Fibroblast of the conjunctiva (primary cell): ENCODE results near the gene MARCHF10.
"Not testable (repeated sequence)": the region's sequence is repeated elsewhere in the genome, so short reads cannot be mapped to it uniquely, and the experiment has no call there.

ENCODE experiments used
- DNase-seq: peaks from one replicate; pipeline ENCODE4 v3.0.0-alpha.2; 2010; ENCODE audit warnings: low read depth

MARCHF10 gene

DNA sequence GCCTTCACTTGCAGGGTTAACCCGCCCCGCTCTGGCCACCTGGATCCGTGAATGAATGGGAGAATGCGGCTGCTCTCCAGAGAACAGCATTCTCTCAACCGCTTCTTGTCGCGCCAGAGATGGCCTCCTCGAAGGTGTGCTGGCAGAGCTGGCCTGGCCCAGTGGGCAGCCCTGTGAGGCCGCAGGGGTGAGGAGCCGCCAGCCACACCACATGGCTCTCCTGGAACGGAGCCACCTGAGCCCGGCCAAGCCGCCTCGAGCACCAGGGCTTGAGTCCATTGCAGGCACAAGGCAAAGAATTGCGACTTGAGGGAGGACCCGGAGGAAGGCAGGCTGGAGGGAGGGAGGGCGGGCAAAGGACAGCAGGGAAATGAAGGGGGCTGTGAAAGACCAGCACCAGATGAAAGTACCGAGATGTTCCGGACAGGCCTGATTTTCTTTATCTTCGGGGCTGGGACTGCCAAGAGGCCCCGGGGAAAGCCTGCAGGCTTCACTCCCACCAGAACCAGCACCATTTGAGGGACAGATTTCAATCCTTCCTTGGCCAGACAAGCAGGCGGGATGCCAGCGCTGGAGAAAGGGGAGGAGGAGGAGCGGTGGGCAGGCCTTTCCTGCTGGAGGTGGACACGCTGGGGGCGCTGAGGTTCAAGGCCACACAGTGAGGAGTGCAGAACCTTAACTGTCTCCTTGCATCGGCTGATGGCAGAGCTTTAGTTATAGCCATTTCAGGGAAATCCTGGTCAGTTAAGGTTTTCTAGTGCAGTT is 111.2 kb downstream of the MARCHF10 start:
- no peak for DNase-seq

DNA sequence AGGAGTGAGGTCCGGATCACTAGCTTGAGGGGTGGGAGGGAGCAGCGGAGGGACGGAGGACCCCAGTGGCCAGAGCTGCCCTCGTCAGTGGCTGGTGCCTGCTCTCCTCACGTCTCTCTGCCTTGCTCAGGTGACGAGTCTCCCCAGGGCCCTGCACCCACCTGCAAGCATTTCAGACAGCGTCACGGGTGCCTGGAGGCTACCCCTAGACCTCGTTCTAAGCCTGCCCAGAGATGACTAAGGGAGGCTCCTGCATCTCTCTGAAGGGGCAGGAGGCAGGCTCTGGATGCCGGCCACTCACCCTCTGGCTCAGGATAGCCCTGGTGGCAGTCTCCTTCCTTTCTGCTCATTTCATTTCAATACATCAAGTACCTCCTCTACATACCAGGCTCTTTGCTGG is 111.9 kb downstream of the MARCHF10 start:
- no peak for DNase-seq

DNA sequence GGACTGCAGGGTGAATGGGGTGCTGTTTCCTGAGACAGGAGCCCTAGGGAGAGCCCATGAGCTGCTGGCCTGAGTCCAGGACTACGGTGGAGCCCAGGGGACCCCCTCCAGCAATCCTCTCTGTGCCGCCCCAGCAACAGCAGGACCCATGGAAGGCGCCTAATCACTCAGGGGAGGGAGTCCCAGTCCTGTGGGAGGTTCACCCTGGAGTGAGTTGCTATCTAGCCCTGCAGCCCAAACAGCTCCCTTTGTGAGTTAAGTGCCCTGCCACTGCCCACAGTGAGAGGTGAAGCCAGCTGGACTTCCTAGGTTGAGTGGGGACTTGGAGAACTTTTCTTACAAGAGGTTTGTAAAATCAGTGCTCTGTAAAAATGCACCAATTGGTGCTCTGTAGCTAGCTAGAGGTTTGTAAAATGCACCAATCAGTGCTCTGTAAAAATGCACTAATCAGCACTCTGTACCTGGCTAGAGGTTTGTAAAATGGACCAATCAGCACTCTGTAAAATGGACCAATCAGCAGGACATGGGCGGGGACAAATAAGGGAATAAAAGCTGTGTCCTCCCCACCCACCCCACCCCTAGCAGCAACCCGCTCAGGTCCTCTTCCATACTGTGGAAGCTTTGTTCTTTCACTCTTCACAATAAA is 112.9 kb downstream of the MARCHF10 start:
- not testable (repeated sequence) for DNase-seq

DNA sequence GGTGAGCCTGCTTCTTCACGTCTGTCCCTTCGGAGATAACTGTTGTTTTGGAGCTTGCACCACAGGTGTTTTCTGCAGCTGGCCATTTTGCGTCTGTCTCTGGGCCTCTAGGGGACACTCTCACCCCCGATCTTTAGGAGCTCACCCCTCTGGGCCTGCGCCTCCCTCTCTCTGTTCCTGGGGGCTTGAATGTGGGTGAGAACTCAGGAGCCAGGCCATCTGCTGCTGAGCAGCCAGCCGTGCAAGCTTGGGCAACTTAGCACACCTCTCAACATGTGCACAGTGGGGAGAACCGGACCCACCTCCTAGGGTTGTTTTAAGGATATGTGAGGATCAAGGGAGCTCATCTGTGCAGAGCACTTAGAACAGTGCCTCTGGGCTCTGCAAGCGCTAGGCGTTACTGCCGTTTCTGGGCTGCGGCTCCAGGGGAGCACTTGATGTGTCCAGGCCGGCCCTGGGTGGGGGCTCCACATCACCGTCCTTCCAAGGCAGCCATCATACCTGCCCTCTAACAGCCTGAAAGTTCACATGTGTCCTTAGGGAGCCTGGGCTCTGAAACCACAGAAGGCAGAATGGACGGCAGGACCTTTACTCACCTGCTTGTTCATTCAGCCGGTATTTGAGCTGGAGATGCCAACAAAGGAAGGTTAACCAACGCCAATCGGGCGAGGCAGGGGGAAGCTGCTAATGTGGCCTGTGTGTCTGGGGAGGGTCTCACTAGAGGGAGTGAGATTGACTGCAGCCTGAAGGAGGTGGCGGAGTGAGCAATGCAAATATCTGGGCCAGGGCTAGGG is 114.3 kb downstream of the MARCHF10 start:
- DNase-seq = no peak

DNA sequence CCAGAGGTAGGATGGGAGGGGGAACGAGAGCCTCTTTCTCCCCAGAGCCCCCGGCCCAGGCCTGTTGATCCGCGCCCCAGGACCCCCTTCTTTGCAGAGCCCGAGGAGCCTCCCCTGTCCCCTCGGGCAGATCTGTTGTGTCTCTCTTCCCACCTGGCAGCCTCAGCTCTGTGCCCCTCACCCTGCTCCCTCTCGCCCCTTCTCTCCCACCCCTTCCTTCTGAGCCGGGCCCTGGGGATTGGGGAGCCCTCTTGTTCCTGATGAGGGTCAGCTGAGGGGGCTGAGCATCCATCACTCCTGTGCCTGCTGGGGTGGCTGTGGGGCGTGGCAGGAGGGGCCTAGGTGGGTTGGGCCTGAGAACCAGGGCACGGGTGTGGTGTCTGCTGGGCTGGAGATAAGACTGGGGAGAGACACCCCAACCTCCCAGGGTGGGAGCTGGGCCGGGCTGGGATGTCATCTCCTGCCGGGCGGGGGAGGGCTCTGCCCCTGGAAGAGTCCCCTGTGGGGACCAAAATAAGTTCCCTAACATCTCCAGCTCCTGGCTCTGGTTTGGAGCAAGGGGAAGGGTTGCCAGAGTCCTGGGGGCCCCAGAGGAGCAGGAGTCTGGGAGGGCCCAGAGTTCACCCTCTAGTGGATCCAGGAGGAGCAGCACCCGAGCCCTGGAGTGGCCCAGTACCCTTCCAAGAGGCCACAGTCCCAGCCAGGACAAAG is 115.2 kb downstream of the MARCHF10 start:
- no peak for DNase-seq

DNA sequence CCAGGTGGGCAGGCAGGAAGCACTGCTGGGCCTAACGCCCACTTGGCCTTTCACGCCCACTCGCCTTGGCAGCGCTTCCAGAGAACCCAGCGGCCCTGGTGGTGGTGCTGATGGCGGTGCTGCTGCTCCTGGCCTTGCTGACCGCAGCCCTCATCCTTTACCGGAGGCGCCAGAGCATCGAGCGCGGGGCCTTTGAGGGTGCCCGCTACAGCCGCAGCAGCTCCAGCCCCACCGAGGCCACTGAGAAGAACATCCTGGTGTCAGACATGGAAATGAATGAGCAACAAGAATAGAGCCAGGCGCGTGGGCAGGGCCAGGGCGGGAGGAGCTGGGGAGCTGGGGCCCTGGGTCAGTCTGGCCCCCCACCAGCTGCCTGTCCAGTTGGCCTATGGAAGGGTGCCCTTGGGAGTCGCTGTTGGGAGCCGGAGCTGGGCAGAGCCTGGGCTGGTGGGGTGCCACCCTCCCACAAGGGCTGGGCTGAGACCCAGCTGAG is 115.9 kb downstream of the MARCHF10 start:
- no peak for DNase-seq

DNA sequence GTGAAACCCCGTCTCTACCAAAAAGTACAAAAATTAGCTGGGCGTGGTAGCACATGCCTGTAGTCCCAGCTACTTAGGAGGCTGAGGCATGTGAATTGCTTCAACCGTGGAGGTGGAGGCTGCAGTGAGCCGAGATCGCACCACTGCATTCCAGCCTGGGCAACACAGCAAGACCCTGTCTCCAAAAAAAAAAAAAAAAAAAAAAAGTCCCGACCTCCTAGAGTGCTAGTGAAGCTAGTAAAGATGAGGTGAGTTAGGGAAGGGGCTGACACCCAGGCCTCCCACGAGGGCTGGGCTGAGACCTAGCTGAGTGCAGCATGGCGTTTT is 116.6 kb downstream of the MARCHF10 start:
- DNase-seq = not testable (repeated sequence)

DNA sequence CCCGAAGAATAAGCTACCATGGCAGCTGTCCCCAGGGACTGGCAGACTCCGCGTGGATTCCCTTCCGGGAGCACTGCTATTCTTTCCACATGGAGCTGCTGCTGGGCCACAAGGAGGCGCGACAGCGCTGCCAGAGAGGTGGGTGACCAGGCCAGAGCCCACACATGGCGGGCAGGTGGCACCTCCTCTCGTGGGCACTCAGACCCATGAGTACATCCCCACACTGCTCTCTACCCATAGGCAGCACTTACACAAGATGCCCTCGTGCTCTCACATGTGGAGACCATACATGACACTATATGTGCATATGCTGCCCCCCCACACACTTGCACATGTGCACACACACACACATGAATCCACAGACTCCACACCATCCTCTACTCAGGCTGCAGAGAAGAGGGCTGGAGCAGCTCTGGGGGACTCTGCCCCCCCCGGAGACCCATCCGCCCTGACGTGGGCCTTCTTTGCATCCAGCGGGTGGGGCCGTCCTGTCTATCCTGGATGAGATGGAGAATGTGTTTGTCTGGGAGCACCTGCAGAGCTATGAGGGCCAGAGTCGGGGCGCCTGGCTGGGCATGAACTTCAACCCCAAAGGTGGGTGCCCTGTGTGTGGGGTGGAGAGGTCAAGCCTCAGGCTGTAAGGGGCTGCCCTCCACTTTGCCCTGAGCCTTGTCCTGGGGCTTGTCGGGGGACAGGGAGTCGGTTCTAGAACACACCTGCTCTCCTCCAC is 117.8 kb downstream of the MARCHF10 start:
- DNase-seq = no peak

DNA sequence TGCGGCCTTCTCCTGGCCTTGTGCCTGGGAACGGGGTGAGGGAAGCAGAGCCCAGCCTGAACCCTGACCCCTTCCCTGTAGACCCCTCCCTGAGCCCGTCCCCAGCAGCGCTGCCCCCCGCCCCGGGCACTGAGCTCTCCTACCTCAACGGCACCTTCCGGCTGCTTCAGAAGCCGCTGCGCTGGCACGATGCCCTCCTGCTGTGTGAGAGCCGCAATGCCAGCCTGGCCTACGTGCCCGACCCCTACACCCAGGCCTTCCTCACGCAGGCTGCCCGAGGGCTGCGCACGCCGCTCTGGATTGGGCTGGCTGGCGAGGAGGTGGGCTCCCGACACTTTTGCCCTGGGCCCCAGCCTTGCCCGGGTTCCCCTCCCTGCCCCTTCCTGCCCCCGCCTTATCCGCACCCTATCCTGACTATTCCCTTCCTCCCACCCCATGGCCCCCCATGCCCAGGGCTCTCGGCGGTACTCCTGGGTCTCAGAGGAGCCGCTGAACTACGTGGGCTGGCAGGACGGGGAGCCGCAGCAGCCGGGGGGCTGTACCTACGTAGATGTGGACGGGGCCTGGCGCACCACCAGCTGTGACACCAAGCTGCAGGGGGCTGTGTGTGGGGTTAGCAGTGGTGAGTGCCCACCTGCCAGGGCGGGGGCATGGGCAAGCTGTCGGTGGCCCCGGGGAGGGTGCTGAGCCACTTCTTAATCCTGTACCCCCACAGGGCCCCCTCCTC is 118.5 kb downstream of the MARCHF10 start:
- no peak for DNase-seq

DNA sequence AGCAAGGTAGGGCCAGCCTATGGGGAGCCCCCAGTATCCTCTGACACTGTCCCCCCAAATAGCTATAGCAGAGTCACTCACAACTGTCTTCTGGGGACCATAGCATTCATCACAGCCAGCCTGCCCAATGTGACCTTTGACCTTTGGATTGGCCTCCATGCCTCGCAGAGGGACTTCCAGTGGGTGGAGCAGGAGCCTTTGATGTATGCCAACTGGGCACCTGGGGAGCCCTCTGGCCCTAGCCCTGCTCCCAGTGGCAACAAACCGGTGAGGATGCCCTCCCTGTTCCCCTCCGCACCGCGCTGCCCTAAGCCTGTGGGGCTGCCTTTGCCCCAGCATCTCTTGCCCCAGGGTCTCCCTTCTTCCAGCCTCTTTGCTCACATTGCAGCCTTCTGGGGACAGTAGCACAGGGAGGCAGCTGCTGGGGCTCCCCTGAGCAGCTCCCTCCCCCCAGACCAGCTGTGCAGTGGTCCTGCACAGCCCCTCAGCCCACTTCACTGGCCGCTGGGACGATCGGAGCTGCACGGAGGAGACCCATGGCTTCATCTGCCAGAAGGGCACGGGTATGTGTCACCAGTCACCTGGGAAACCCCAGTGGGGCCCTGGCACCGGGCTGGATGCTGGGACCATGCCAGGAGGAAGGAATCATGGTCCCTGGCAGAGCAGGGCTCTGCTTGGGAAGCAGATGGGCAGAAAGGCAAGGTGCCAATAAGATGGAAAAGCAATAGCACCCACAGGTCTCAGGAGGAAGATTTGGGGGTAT is 119.5 kb downstream of the MARCHF10 start:
- no peak for DNase-seq

DNA sequence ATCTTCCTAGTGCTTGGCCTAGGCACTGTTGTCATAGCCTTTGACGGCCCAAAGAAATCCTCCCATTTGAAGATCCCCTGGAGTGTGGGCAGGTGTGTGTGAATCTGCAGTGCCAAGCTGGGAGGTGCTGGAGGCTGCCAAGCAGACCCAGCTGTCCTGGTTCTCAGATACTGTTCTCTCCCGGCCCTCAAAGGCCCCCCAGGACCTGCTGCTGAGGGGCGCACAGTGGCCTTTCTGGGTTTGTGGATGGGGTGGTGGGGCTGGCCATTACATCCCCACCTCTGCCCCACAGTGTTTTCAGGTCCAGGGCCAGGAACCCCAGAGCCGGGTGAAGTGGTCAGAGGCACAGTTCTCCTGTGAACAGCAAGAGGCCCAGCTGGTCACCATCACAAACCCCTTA is 120.1 kb downstream of the MARCHF10 start:
- DNase-seq = no peak

DNA sequence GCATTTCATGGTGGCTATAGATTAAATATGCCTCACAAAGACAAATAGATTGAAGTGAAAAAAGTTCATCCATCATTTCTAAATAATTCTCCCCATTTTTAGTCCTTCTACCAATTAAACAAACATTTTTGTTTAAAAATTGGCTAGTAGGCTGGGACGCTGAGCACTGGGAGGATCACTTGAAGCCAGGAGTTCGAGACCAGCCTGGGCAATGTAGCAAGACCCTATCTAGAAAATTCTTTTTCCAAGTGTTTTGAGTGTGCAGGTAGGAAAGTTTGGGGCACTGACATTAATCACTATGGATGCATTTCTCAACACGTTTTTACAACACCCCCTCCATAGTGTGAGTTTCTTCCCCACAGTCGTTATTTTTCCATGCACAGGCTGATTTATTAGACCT is 123.9 kb downstream of the MARCHF10 start:
- no peak for DNase-seq

DNA sequence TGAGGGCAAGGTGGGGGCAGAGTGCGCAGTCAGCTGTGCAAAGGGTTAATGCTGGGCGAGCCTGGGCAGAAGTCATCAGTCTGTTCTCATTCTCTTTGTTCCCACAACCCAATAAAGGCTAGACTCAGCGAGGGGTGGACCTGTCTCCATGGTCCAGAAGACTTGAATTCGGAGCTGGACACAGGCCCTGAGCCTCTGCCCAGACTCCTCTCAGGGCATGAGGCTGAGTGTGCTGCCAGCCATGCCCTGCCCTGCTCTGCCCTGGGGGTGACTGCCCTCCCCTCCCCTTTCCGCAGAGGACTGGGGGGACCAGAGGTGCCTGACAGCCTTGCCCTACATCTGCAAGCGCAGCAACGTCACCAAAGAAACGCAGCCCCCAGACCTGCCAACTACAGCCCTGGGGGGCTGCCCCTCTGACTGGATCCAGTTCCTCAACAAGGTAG is 126.2 kb downstream of the MARCHF10 start:
- DNase-seq = no peak

DNA sequence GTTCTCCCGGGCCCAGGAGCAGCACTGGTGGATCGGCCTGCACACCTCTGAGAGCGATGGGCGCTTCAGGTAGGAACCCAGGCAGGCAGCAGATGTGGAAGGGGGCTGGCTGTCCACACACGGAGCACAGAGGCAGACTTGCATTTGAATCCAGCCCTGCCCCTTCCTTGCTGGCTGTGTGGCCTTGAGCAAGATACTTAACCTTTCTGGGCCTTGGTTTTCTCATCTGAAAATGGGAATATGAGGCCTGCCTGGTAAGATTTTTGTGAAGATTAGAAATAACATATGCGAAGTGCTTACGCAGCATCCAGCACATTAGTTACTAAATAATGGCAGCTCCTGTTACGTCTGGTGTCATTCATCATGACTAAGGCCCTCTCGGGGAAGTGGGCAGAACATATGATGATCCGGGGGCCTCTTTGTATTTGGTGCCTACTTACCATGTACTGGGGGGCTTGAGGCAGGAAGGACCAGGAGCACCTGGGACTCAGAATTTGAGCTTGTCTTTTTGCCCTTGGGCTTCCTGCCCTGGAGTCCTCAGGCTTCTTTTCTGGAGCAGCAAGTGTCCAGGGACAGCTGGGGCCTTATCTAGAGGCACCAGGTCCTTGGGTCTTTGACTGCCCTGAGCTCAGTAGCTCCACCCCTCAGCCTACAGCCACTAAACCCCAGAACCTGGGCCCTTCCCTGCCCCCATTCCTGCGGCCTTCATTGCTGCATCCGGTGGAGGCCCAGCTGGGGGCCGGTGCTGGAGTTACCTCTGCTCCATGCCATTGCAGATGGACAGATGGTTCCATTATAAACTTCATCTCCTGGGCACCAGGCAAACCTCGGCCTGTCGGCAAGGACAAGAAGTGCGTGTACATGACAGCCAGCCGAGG is 126.8 kb downstream of the MARCHF10 start:
- no peak for DNase-seq

DNA sequence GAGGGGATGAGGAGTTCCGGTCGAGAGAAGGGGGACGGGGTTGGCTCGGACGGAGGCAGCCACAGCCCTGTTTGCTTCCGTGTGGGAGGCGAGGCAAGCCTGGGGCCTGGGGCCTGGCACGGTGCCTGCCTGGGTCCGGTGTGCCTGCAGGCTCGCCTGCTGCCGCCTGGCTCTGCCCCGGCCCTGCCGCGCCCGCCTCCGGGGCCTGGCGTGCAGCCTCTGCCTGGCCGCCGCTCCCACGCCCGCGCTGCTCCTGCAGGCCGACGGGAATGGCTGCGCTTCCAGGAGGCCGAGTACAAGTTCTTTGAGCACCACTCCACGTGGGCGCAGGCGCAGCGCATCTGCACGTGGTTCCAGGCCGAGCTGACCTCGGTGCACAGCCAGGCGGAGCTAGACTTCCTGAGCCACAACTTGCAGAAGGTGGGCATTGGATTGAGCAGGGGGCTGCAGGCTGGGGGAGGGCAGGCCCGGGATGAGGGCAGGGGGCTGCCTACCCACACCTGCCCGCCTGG is 127.5 kb downstream of the MARCHF10 start:
- no peak for DNase-seq

DNA sequence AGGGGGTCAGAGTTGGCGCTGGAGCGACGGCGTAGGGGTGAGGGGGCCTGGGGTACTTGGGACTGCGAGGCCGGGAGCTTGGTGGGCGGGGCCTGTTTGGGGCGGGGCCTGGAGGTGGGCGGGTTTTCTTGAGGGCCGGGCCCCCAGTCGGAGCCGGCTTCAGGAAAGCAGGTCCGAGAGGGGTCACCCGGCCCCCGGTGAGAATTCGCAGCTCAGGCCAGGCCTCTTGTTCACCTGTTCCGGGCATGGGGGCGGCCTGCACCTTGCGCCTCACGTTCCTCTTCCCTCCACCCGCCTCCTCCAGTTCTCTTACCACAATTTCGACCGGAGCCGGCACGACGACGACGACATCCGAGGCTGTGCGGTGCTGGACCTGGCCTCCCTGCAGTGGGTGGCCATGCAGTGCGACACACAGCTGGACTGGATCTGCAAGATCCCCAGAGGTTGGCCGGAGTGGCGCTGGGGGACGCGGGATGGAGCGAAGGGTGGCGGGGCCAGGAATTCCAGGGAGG is 128.2 kb downstream of the MARCHF10 start:
- DNase-seq = no peak

DNA sequence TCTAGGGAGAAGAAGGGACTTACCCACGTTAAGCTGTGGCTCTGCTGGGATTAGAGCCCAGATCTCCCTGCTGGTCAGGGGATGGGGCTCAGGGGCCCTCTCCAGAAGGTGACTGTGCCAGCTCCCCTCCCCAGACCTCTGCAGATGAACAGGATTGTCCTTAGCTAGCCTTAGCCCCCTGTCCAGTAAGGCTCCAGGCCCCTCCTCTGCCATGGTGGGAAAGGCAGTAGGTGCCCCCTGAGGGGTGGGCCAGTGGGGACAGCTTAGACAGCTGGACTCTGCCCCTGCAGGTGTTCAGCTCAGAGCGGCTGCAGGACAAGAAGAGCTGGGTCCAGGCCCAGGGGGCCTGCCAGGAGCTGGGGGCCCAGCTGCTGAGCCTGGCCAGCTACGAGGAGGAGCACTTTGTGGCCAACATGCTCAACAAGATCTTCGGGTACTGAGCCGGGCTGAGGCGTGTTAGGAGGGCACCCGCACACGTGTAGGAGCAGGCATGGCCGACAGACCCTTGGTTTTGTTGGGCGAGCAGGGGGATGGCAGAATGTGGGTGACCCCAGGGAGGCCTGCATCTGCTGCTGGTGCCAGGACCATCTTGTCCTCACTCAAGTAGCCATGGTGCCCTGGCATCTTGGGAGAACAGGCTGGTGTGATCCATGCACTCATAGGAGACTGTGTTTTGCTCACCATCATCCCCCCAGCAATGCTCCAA is 129.7 kb downstream of the MARCHF10 start:
- DNase-seq = no peak
